ENCODE measurements around the gene ZNF28. TPM values are rescaled to one million over a fixed set of nuclear protein-coding genes. Genes with fewer than 3 reads are reported as not detected.
"Not testable (repeated sequence)": the region's sequence is repeated elsewhere in the genome, so short reads cannot be mapped to it uniquely, and the experiment has no call there.

The ZNF28 gene
- total RNA-seq (20.0 TPM), polyA plus RNA-seq (ENCODE audit: insufficient read depth, low read depth, low replicate concordance) (10.0 TPM)
- long read RNA-seq, donor 1, result 0 reads
- long read RNA-seq, donor 2, result 0 reads
- long read RNA-seq, donor 3, full-length matches to known transcripts, result 1 of 1 reads
- long read RNA-seq, donor 3, partial matches to known transcripts, result 0 of 1 reads
- long read RNA-seq, donor 3, other reads (novel, unspliced or antisense), result 0 of 1 reads
- long read RNA-seq, donor 4, full-length matches to known transcripts, result 3 of 3 reads
- long read RNA-seq, donor 4, partial matches to known transcripts, result 0 of 3 reads
- long read RNA-seq, donor 4, other reads (novel, unspliced or antisense), result 0 of 3 reads
- long read RNA-seq, donor 5, result 0 reads
- long read RNA-seq, donor 6, full-length matches to known transcripts, result 1 of 1 reads
- long read RNA-seq, donor 6, partial matches to known transcripts, result 0 of 1 reads
- long read RNA-seq, donor 6, other reads (novel, unspliced or antisense), result 0 of 1 reads
- long read RNA-seq, donor 7, partial matches to known transcripts, result 1 of 15 reads
- long read RNA-seq, donor 7, other reads (novel, unspliced or antisense), result 9 of 15 reads
- long read RNA-seq, donor 8, full-length matches to known transcripts, result 1 of 1 reads
- long read RNA-seq, donor 8, partial matches to known transcripts, result 0 of 1 reads
- long read RNA-seq, donor 8, other reads (novel, unspliced or antisense), result 0 of 1 reads
- long read RNA-seq, donor 9, full-length matches to known transcripts, result 1 of 1 reads
- long read RNA-seq, donor 9, partial matches to known transcripts, result 0 of 1 reads
- long read RNA-seq, donor 9, other reads (novel, unspliced or antisense), result 0 of 1 reads
- long read RNA-seq, donor 10, full-length matches to known transcripts, result 2 of 2 reads
- long read RNA-seq, donor 10, partial matches to known transcripts, result 0 of 2 reads
- long read RNA-seq, donor 10, other reads (novel, unspliced or antisense), result 0 of 2 reads

- not testable (repeated sequence) for H3K36me3 ChIP-seq (ENCODE audit: control insufficient read depth in 2 of 3, insufficient read depth in 3 of 3, low read length in 3 of 3)
These were observed at the start of gene ZNF28 for GRCh38 chr19:52821204-52821960. ZNF28 (minus strand) TSS chr19:52821633; CDS start chr19:52817958, 3,675 bp downstream.

GRCh38 chr19:52868031-52868430, 46.6 kb upstream of the ZNF28 start:
- intact Hi-C loops (cut with DNase I); H3K9me3 ChIP-seq (ENCODE audit: control insufficient read depth in 2 of 3, insufficient read depth in 1 of 3, low read length in 3 of 3); H3K27me3 ChIP-seq (ENCODE audit: control insufficient read depth, insufficient read depth, low read length); FAIRE-seq; H3K36me3 ChIP-seq (ENCODE audit: control insufficient read depth in 2 of 3, insufficient read depth in 3 of 3, low read length in 3 of 3); H3K4me1 ChIP-seq (ENCODE audit: control insufficient read depth in 2 of 3, insufficient read depth in 2 of 3, low read depth in 1 of 3, low read length in 3 of 3); H3K4me3 ChIP-seq (ENCODE audit: low read length in 3 of 3); DNase-seq; H3K9ac ChIP-seq (ENCODE audit: low read length in 3 of 3); H3K27ac ChIP-seq (ENCODE audit: low read depth in 2 of 2, low read length in 2 of 2): not testable (repeated sequence)

More at GRCh38 chr19:52821204-52821960, at the start of gene ZNF28:
- intact Hi-C loops (cut with DNase I); H3K4me1 ChIP-seq (ENCODE audit: control insufficient read depth in 2 of 3, insufficient read depth in 2 of 3, low read depth in 1 of 3, low read length in 3 of 3); H3K9me3 ChIP-seq (ENCODE audit: control insufficient read depth in 2 of 3, insufficient read depth in 1 of 3, low read length in 3 of 3); H3K27me3 ChIP-seq (ENCODE audit: control insufficient read depth, insufficient read depth, low read length); H3K27ac ChIP-seq (ENCODE audit: low read depth in 2 of 2, low read length in 2 of 2): not testable (repeated sequence)
- peak within 1 kb of the TSS in 2 of 3 donors; percentile 57 to 73 for H3K9ac ChIP-seq (ENCODE audit: low read length in 3 of 3)
- H3K4me3 ChIP-seq (ENCODE audit: low read length in 3 of 3), result peak within 1 kb of the TSS; percentile 71 to 82 (median 75)
- FAIRE-seq, result peak; percentile 41
- DNase-seq, result peak; percentile 53 to 92 (median 77)

GRCh38 chr19:52857378-52858191, 36.2 kb upstream of the ZNF28 start, which contains the start of gene ZNF468:
ZNF468 (minus strand) TSS chr19:52857619; CDS start chr19:52854272, 3,347 bp downstream.
- Histone ChIP-seq H3K9ac (ENCODE audit: low read length in 3 of 3) (peak within 1 kb of the TSS; percentile 67 to 79 (median 77)), H3K27ac (ENCODE audit: low read depth in 2 of 2, low read length in 2 of 2) (peak within 1 kb of the TSS in 1 of 2 donors; percentile 26), H3K4me3 (ENCODE audit: low read length in 3 of 3) (peak within 1 kb of the TSS; percentile 71 to 93 (median 81))
- H3K27me3 ChIP-seq (ENCODE audit: control insufficient read depth, insufficient read depth, low read length); H3K9me3 ChIP-seq (ENCODE audit: control insufficient read depth in 2 of 3, insufficient read depth in 1 of 3, low read length in 3 of 3); intact Hi-C loops (cut with DNase I); H3K4me1 ChIP-seq (ENCODE audit: control insufficient read depth in 2 of 3, insufficient read depth in 2 of 3, low read depth in 1 of 3, low read length in 3 of 3); H3K36me3 ChIP-seq (ENCODE audit: control insufficient read depth in 2 of 3, insufficient read depth in 3 of 3, low read length in 3 of 3): not testable (repeated sequence)
- peak; percentile 91 for FAIRE-seq
- peak; percentile 65 to 93 (median 79) for DNase-seq

- H3K27ac ChIP-seq (ENCODE audit: low read depth in 2 of 2, low read length in 2 of 2); H3K9me3 ChIP-seq (ENCODE audit: control insufficient read depth in 2 of 3, insufficient read depth in 1 of 3, low read length in 3 of 3); H3K36me3 ChIP-seq (ENCODE audit: control insufficient read depth in 2 of 3, insufficient read depth in 3 of 3, low read length in 3 of 3); FAIRE-seq; H3K4me1 ChIP-seq (ENCODE audit: control insufficient read depth in 2 of 3, insufficient read depth in 2 of 3, low read depth in 1 of 3, low read length in 3 of 3); intact Hi-C loops (cut with DNase I); H3K27me3 ChIP-seq (ENCODE audit: control insufficient read depth, insufficient read depth, low read length): not testable (repeated sequence)
- H3K4me3 ChIP-seq (ENCODE audit: low read length in 3 of 3), result peak overlapping the region; percentile 71 to 86 (median 76)
- peak overlapping the region; percentile 57 to 77 (median 67) for H3K9ac ChIP-seq (ENCODE audit: low read length in 3 of 3)
- peak in 2 of 5 donors; percentile 40 to 42 for DNase-seq
These were observed 35.3 kb upstream of the ZNF28 start for GRCh38 chr19:52856540-52857377.

- H3K4me3 ChIP-seq (ENCODE audit: low read length in 3 of 3); DNase-seq; intact Hi-C loops (cut with DNase I); H3K9ac ChIP-seq (ENCODE audit: low read length in 3 of 3); FAIRE-seq; H3K27ac ChIP-seq (ENCODE audit: low read depth in 2 of 2, low read length in 2 of 2); H3K4me1 ChIP-seq (ENCODE audit: control insufficient read depth in 2 of 3, insufficient read depth in 2 of 3, low read depth in 1 of 3, low read length in 3 of 3); H3K9me3 ChIP-seq (ENCODE audit: control insufficient read depth in 2 of 3, insufficient read depth in 1 of 3, low read length in 3 of 3); H3K27me3 ChIP-seq (ENCODE audit: control insufficient read depth, insufficient read depth, low read length): not testable (repeated sequence)
- peaks cover 13 to 36% (median 35%) of the 10 kb centered on the region in 3 donors for H3K36me3 ChIP-seq (ENCODE audit: control insufficient read depth in 2 of 3, insufficient read depth in 3 of 3, low read length in 3 of 3)
These were observed 25.9 kb upstream of the ZNF28 start for GRCh38 chr19:52847352-52847751.

GRCh38 chr19:52840825-52841465, 19.5 kb upstream of the ZNF28 start:
- H3K27me3 ChIP-seq (ENCODE audit: control insufficient read depth, insufficient read depth, low read length); H3K27ac ChIP-seq (ENCODE audit: low read depth in 2 of 2, low read length in 2 of 2); H3K4me1 ChIP-seq (ENCODE audit: control insufficient read depth in 2 of 3, insufficient read depth in 2 of 3, low read depth in 1 of 3, low read length in 3 of 3); DNase-seq; FAIRE-seq; intact Hi-C loops (cut with DNase I); H3K9ac ChIP-seq (ENCODE audit: low read length in 3 of 3): not testable (repeated sequence)
- peaks cover 17 to 46% (median 34%) of the 10 kb centered on the region in 3 donors for H3K36me3 ChIP-seq (ENCODE audit: control insufficient read depth in 2 of 3, insufficient read depth in 3 of 3, low read length in 3 of 3)
- peak overlapping the region in 1 of 3 donors; percentile 17 for H3K4me3 ChIP-seq (ENCODE audit: low read length in 3 of 3)
- H3K9me3 ChIP-seq (ENCODE audit: control insufficient read depth in 2 of 3, insufficient read depth in 1 of 3, low read length in 3 of 3), result peaks cover 0 to 43% (median 17%) of the 10 kb centered on the region in 3 donors
